Esophagus muscularis mucosa (tissue), 3 donors: ENCODE results near the gene C1R.
"Not testable (repeated sequence)": the region's sequence is repeated elsewhere in the genome, so short reads cannot be mapped to it uniquely, and the experiment has no call there.

Experiments
- POLR2A ChIP-seq: fragments of 450-650 bp; IDR thresholded peaks from one replicate; pipeline ENCODE4 v1.6.1; 2017; ENCODE audit warnings: antibody characterized with exemption, moderate library complexity, mild to moderate bottlenecking, low read depth
- POLR2AphosphoS5 ChIP-seq, 2 donors: sonication (generic); formaldehyde crosslinking; IDR thresholded peaks; one replicate each; pipeline ENCODE4 v1.6.1; 2017; ENCODE audit warnings: antibody characterized with exemption in 2 of 2
- TF ChIP-seq, protein P1 (sequence below), 3 experiments: fragments of 200-600 bp in 2 of 3; fragments of 450-650 bp in 1 of 3; sonication (generic) in 2 of 3; IDR thresholded peaks; one replicate each; pipeline ENCODE4 v1.5.1; 2017 to 2019; ENCODE audit warnings: antibody characterized with exemption in 3 of 3, mild to moderate bottlenecking in 2 of 3, moderate library complexity in 1 of 3

DNA sequence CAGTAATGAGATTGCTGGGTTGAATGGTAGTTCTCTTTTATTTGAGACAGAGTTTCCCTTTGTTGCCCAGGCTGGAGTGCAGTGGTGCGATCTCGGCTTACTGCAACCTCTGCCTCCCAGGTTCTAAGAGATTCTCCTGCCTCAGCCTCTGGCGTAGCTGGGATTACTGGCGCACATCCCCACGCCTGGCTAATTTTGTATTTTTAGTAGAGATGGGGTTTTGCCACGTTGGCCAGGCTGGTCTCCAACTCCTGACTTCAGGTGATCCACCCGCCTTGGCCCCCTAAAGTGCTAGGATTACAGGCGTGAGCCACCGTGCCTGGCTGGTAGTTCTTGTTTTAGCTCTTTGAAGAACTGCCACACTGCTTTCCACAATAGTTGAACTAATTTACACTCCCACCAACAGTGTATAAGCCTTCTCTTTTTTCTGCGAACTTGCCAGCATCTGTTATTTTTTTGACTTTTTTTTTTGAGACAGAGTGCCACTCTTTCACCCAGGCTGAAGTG, 42.7 kb downstream of the C1R start:
- TF ChIP-seq, protein P1, sequence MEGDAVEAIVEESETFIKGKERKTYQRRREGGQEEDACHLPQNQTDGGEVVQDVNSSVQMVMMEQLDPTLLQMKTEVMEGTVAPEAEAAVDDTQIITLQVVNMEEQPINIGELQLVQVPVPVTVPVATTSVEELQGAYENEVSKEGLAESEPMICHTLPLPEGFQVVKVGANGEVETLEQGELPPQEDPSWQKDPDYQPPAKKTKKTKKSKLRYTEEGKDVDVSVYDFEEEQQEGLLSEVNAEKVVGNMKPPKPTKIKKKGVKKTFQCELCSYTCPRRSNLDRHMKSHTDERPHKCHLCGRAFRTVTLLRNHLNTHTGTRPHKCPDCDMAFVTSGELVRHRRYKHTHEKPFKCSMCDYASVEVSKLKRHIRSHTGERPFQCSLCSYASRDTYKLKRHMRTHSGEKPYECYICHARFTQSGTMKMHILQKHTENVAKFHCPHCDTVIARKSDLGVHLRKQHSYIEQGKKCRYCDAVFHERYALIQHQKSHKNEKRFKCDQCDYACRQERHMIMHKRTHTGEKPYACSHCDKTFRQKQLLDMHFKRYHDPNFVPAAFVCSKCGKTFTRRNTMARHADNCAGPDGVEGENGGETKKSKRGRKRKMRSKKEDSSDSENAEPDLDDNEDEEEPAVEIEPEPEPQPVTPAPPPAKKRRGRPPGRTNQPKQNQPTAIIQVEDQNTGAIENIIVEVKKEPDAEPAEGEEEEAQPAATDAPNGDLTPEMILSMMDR (IDR thresholded peaks at IDR 0.05), result not testable (repeated sequence)
- not testable (repeated sequence) for TF ChIP-seq POLR2A; POLR2AphosphoS5 (IDR thresholded peaks at IDR 0.05)
